ENCODE data around the gene ENTREP3. TPM values are rescaled to one million over a fixed set of nuclear protein-coding genes. Genes with fewer than 3 reads are reported as not detected.
A peak's percentile ranks its signal among the peaks of the same experiment; 100 is the strongest.
"Not testable (repeated sequence)": the region's sequence is repeated elsewhere in the genome, so short reads cannot be mapped to it uniquely, and the experiment has no call there.

ENTREP3 gene
- total RNA-seq, 4 donors from 2014 or later = 5.8 to 20.7 (median 15.4) TPM

- H3K4me1 ChIP-seq = peaks cover 0 to 8% (median 0%) of the 10 kb centered on the region in 4 donors
- peak in 1 of 3 donors; percentile 62 for DNase-seq
- H3K4me3 ChIP-seq = no peak overlapping the region
- TF ChIP-seq CTCF (IDR thresholded peaks at IDR 0.05) = no peak
- no peak for TF ChIP-seq POLR2A (IDR thresholded peaks at IDR 0.05)
- H3K9me3 ChIP-seq = no peaks in the 10 kb centered on the region
- peak overlapping the region in 1 of 4 donors; percentile 65 for H3K27ac ChIP-seq
- no peaks in the 10 kb centered on the region for H3K36me3 ChIP-seq
- H3K27me3 ChIP-seq = no peaks in the 10 kb centered on the region
These were observed 36.3 kb downstream of the ENTREP3 start for GRCh38 chr1:155218854-155219591.

GRCh38 chr1:155214702-155215101 is 40.6 kb downstream of the ENTREP3 start:
- H3K4me1 ChIP-seq, H3K27me3 ChIP-seq, H3K9me3 ChIP-seq, H3K4me3 ChIP-seq, DNase-seq, H3K36me3 ChIP-seq, H3K27ac ChIP-seq: not testable (repeated sequence)

- not testable (repeated sequence) for H3K9me3 ChIP-seq, H3K4me3 ChIP-seq, H3K27ac ChIP-seq, DNase-seq, H3K27me3 ChIP-seq, H3K36me3 ChIP-seq
- peaks cover 5 to 22% (median 11%) of the 10 kb centered on the region in 4 donors for H3K4me1 ChIP-seq
These were observed 43.2 kb downstream of the ENTREP3 start for GRCh38 chr1:155212051-155212440.

- not testable (repeated sequence) for DNase-seq, H3K27me3 ChIP-seq, H3K4me3 ChIP-seq, H3K27ac ChIP-seq, H3K9me3 ChIP-seq, H3K36me3 ChIP-seq
- H3K4me1 ChIP-seq = peaks cover 5 to 27% (median 13%) of the 10 kb centered on the region in 4 donors
These were observed 43.8 kb downstream of the ENTREP3 start for GRCh38 chr1:155211381-155212050.

- TF ChIP-seq CTCF (IDR thresholded peaks at IDR 0.05) = no peak
- TF ChIP-seq POLR2A (IDR thresholded peaks at IDR 0.05) = no peak
- H3K4me3 ChIP-seq = no peak overlapping the region
- no peak for DNase-seq
- no peaks in the 10 kb centered on the region for H3K9me3 ChIP-seq
- no peaks in the 10 kb centered on the region for H3K27me3 ChIP-seq
- H3K36me3 ChIP-seq = peaks cover 0 to 3% (median 0%) of the 10 kb centered on the region in 3 donors
- peaks cover 5 to 29% (median 13%) of the 10 kb centered on the region in 4 donors for H3K4me1 ChIP-seq
- no peak overlapping the region for H3K27ac ChIP-seq
These were observed 44.8 kb downstream of the ENTREP3 start for GRCh38 chr1:155210314-155211104.

GRCh38 chr1:155209312-155209721 is 46.0 kb downstream of the ENTREP3 start:
- DNase-seq = no peak
- Histone ChIP-seq H3K4me1 (peaks cover 5 to 29% (median 13%) of the 10 kb centered on the region in 4 donors), H3K4me3 (peak overlapping the region; percentile 63 to 93 (median 83)), H3K9me3 (no peaks in the 10 kb centered on the region), H3K27me3 (no peaks in the 10 kb centered on the region), H3K36me3 (peaks cover 0 to 3% (median 0%) of the 10 kb centered on the region in 3 donors), H3K27ac (peak overlapping the region; percentile 95 to 99 (median 97))
- TF ChIP-seq POLR2A (IDR thresholded peaks at IDR 0.05) = no peak

GRCh38 chr1:155208541-155209311 is 46.6 kb downstream of the ENTREP3 start, which contains the start of gene MTX1:
TSS of gene MTX1 (plus strand) at chr1:155208695. CDS start at chr1:155208805, 110 bp downstream.
- Histone ChIP-seq H3K4me3 (peak within 1 kb of the TSS; percentile 63 to 93 (median 83)), H3K9me3 (no peaks in the 10 kb centered on the region), H3K27me3 (no peaks in the 10 kb centered on the region), H3K36me3 (peaks cover 0 to 3% (median 0%) of the 10 kb centered on the region in 3 donors), H3K4me1 (peaks cover 5 to 29% (median 13%) of the 10 kb centered on the region in 4 donors), H3K27ac (peak within 1 kb of the TSS; percentile 95 to 99 (median 97))
- TF ChIP-seq CTCF (IDR thresholded peaks at IDR 0.05) = no peak
- TF ChIP-seq POLR2A (IDR thresholded peaks at IDR 0.05) = peak; percentile 22 to 38
- peak; percentile 87 to 92 (median 88) for DNase-seq
